Breast epithelium (tissue), 4 donors: ENCODE results near the gene TMEM207. TPM values are rescaled to one million over a fixed set of nuclear protein-coding genes. Genes with fewer than 3 reads are reported as not detected.

ENCODE experiments used
- DNase-seq, 2 donors: peaks; one replicate each; pipeline ENCODE4 v3.0.0-alpha.2; 2019; ENCODE audit warnings: low spot score in 2 of 2
- H3K27ac ChIP-seq, 2 donors: fragments of 200-600 bp; sonication (generic) in 1 of 2; one replicate each; pipeline ENCODE4 v1.5.1; 2016 to 2019; ENCODE audit warnings: mild to moderate bottlenecking in 1 of 2
- H3K27me3 ChIP-seq, 2 donors: fragments of 200-600 bp; sonication (generic) in 1 of 2; one replicate each; pipeline versions ENCODE4 v1.5.1 to v1.6.0; 2017 to 2019; ENCODE audit warnings: control low read depth in 1 of 2, mild to moderate bottlenecking in 1 of 2
- H3K36me3 ChIP-seq: fragments of 200-600 bp; one replicate; pipeline ENCODE4 v1.5.1; 2019
- H3K4me1 ChIP-seq, 2 donors: fragments of 200-600 bp; sonication (generic); one replicate each; pipeline ENCODE4 v1.5.1; 2016 to 2019; ENCODE audit warnings: control low read depth in 1 of 2
- H3K4me3 ChIP-seq, 3 donors: fragments of 200-600 bp; sonication (generic); 1 replicate in 2 of 3; 2 replicates in 1 of 3; pipeline ENCODE4 v1.5.1; 2016 to 2019; ENCODE audit warnings: mild to moderate bottlenecking in 3 of 3, moderate library complexity in 2 of 3
- H3K9me3 ChIP-seq, 2 donors: fragments of 200-600 bp; sonication (generic) in 1 of 2; one replicate each; pipeline ENCODE4 v1.5.1; 2016 to 2019; ENCODE audit warnings: control low read depth in 1 of 2
- CTCF ChIP-seq, 3 donors: fragments of 450-650 bp; IDR thresholded peaks; one replicate each; pipeline ENCODE4 v1.5.1; 2016 to 2017; ENCODE audit warnings: antibody characterized with exemption in 3 of 3, mild to moderate bottlenecking in 3 of 3, moderate library complexity in 3 of 3
- POLR2A ChIP-seq: fragments of 450-650 bp; IDR thresholded peaks from one replicate; pipeline ENCODE4 v1.6.1; 2016; ENCODE audit warnings: antibody characterized with exemption, mild to moderate bottlenecking, moderate library complexity
- POLR2AphosphoS5 ChIP-seq, 3 donors: sonication (generic); formaldehyde crosslinking; IDR thresholded peaks; one replicate each; pipeline ENCODE4 v1.6.1; 2017; ENCODE audit warnings: antibody characterized with exemption in 3 of 3
- intact Hi-C: fragments of 100-400 bp; cut with DNase I; formaldehyde crosslinking; loops from one replicate; pipeline ENCODE4 v1.15.1; 2023; ENCODE audit warnings: low total_unique reads
- total RNA-seq, 3 donors: library from RNA; depleted of rRNA; stranded (reverse); fragments of >200 nt; gene quantifications; one replicate each; pipeline ENCODE4 v1.1.0, GENCODE V29; 2016

TMEM207 gene
- total RNA-seq, 3 donors from 2014 or later: not detected

- no peaks in the 10 kb centered on the region for H3K9me3 ChIP-seq
- no peaks in the 10 kb centered on the region for H3K4me1 ChIP-seq
- DNase-seq: no peak
- H3K27me3 ChIP-seq: no peaks in the 10 kb centered on the region
- no peaks in the 10 kb centered on the region for H3K36me3 ChIP-seq
- intact Hi-C loops: no loop called here
- H3K27ac ChIP-seq: no peak overlapping the region
- no peak overlapping the region for H3K4me3 ChIP-seq
- TF ChIP-seq POLR2A: no peak
- no peak for TF ChIP-seq CTCF (IDR thresholded peaks at IDR 0.05)
- no peak for TF ChIP-seq POLR2AphosphoS5 (IDR thresholded peaks at IDR 0.05)
These were observed 18.2 kb upstream of the TMEM207 start for GRCh38 chr3:190467922-190468321.

GRCh38 chr3:190458040-190458439 lies 8.3 kb upstream of the TMEM207 start:
- no peak for TF ChIP-seq POLR2A
- TF ChIP-seq POLR2AphosphoS5 (IDR thresholded peaks at IDR 0.05): no peak
- TF ChIP-seq CTCF (IDR thresholded peaks at IDR 0.05): no peak

GRCh38 chr3:190456770-190457169 lies 7.1 kb upstream of the TMEM207 start:
- no peaks in the 10 kb centered on the region for H3K9me3 ChIP-seq
- no peaks in the 10 kb centered on the region for H3K27me3 ChIP-seq
- no peak overlapping the region for H3K4me3 ChIP-seq
- intact Hi-C loops: no loop called here
- no peak for DNase-seq
- TF ChIP-seq POLR2AphosphoS5 (IDR thresholded peaks at IDR 0.05) (no peak), POLR2A (no peak), CTCF (IDR thresholded peaks at IDR 0.05) (no peak)
- no peak overlapping the region for H3K27ac ChIP-seq
- no peaks in the 10 kb centered on the region for H3K4me1 ChIP-seq
- no peaks in the 10 kb centered on the region for H3K36me3 ChIP-seq

More at GRCh38 chr3:190458040-190458439, 8.3 kb upstream of the TMEM207 start:
- Histone ChIP-seq H3K9me3 (no peaks in the 10 kb centered on the region), H3K27ac (no peak overlapping the region), H3K4me3 (no peak overlapping the region), H3K27me3 (no peaks in the 10 kb centered on the region), H3K36me3 (no peaks in the 10 kb centered on the region), H3K4me1 (no peaks in the 10 kb centered on the region)
- intact Hi-C loops: no loop called here
- DNase-seq: no peak

- Histone ChIP-seq H3K4me1 (no peaks in the 10 kb centered on the region), H3K27me3 (no peaks in the 10 kb centered on the region), H3K9me3 (no peaks in the 10 kb centered on the region), H3K36me3 (no peaks in the 10 kb centered on the region), H3K4me3 (no peak overlapping the region), H3K27ac (no peak overlapping the region)
- TF ChIP-seq POLR2AphosphoS5 (IDR thresholded peaks at IDR 0.05) (no peak), CTCF (IDR thresholded peaks at IDR 0.05) (no peak), POLR2A (no peak)
- intact Hi-C loops: no loop called here
- no peak for DNase-seq
These were observed 6.1 kb upstream of the TMEM207 start for GRCh38 chr3:190455828-190456227.

GRCh38 chr3:190448256-190448655 lies 1.4 kb downstream of the TMEM207 start:
- intact Hi-C loops: loop anchor here (5.0 kb wide), 1 partner anchor 706 kb away; no protein-coding TSS in a partner anchor
- no peaks in the 10 kb centered on the region for H3K36me3 ChIP-seq
- H3K4me1 ChIP-seq: no peaks in the 10 kb centered on the region
- H3K27me3 ChIP-seq: no peaks in the 10 kb centered on the region
- H3K9me3 ChIP-seq: no peaks in the 10 kb centered on the region
- no peak overlapping the region for H3K27ac ChIP-seq
- TF ChIP-seq CTCF (IDR thresholded peaks at IDR 0.05) (no peak), POLR2A (no peak), POLR2AphosphoS5 (IDR thresholded peaks at IDR 0.05) (no peak)
- DNase-seq: no peak
- H3K4me3 ChIP-seq: no peak overlapping the region
